CD4-positive, alpha-beta T cell (primary cell): ENCODE results near the gene HOXC10. TPM values are rescaled to one million over a fixed set of nuclear protein-coding genes. Genes with fewer than 3 reads are reported as not detected.

Experiments used
- ATAC-seq: fragments of 200-7000 bp; cut with Tn5 transposase; one replicate; pipeline ENCODE4 v1.10.0; 2022; ENCODE audit warnings: mild to moderate bottlenecking; ENCODE audit not compliant: poor library complexity
- CTCF ChIA-PET: fragments of 350-600 bp; sonication (Branson Sonifier 250); formaldehyde crosslinking; loops from one replicate; lab custom pipeline; 2021; ENCODE audit warnings: antibody characterized with exemption, inconsistent platforms; lab: Charles Lee
- POLR2A ChIA-PET: fragments of 350-600 bp; sonication (Branson Sonifier 250); formaldehyde crosslinking; loops from one replicate; lab custom pipeline; 2021; ENCODE audit warnings: antibody characterized with exemption, inconsistent platforms; lab: Charles Lee
- DNase-seq, 14 experiments: peaks; one replicate each; pipeline ENCODE4 v3.0.0-alpha.2; 2013 to 2020; ENCODE audit warnings: mixed read lengths in 2 of 14
- H3K27ac ChIP-seq, 2 donors: one replicate each; pipeline versions ENCODE4 v1.5.1 to v1.7.0; 2013; ENCODE audit warnings: low read length in 2 of 2, low read depth in 1 of 2, mild to moderate bottlenecking in 1 of 2
- H3K27me3 ChIP-seq, 2 experiments: 1 replicate in 1 of 2; 2 replicates in 1 of 2; pipeline versions ENCODE4 v1.6.1 to v1.7.0; 2013; ENCODE audit warnings: low read length in 2 of 2, control low read depth in 1 of 2, mild to moderate bottlenecking in 1 of 2, moderate library complexity in 1 of 2; ENCODE audit not compliant: insufficient read depth in 2 of 2, control insufficient read depth in 1 of 2
- H3K36me3 ChIP-seq: one replicate; pipeline ENCODE4 v1.6.1; 2013; ENCODE audit warnings: low read length, control low read depth; ENCODE audit not compliant: insufficient read depth
- H3K4me1 ChIP-seq: one replicate; pipeline ENCODE4 v1.6.1; 2013; ENCODE audit warnings: low read length, control low read depth; ENCODE audit not compliant: insufficient read depth
- H3K4me3 ChIP-seq: one replicate; pipeline ENCODE4 v1.5.1; 2013; ENCODE audit warnings: mild to moderate bottlenecking, low read length, moderate library complexity
- H3K9me3 ChIP-seq, 2 experiments: 1 replicate in 1 of 2; 2 replicates in 1 of 2; pipeline versions ENCODE4 v1.6.1 to v1.7.0; 2013; ENCODE audit warnings: low read length in 2 of 2, mild to moderate bottlenecking in 2 of 2, control low read depth in 1 of 2, moderate library complexity in 1 of 2; ENCODE audit not compliant: control insufficient read depth in 1 of 2, insufficient read depth in 1 of 2
- H3K27ac Mint-ChIP-seq: one replicate; pipeline ENCODE4 v1.8.0; 2020; ENCODE audit warnings: mixed read lengths
- H3K27me3 Mint-ChIP-seq: one replicate; pipeline ENCODE4 v1.8.0; 2021; ENCODE audit warnings: mixed read lengths
- H3K36me3 Mint-ChIP-seq: one replicate; pipeline ENCODE4 v1.8.0; 2021; ENCODE audit warnings: low read depth, mixed read lengths
- H3K4me1 Mint-ChIP-seq: one replicate; pipeline ENCODE4 v1.8.0; 2021; ENCODE audit warnings: low read depth, mixed read lengths
- H3K4me3 Mint-ChIP-seq: one replicate; pipeline ENCODE4 v1.8.0; 2020; ENCODE audit warnings: mild to moderate bottlenecking, mixed read lengths
- H3K9me3 Mint-ChIP-seq: one replicate; pipeline ENCODE4 v1.8.0; 2020; ENCODE audit warnings: mixed read lengths
- intact Hi-C, 2 experiments: fragments of 100-400 bp; cut with DNase I in 1 of 2; cut with micrococcal nuclease in 1 of 2; formaldehyde crosslinking; loops; one replicate each; pipeline versions ENCODE4 v1.15.1 to v1.9.0; 2023 to 2025; cut with DNase I, micrococcal nuclease
- total RNA-seq, 174 experiments: library from RNA in 2 of 174; stranded (reverse) in 2 of 174; gene quantifications; one replicate each; pipeline ENCODE4 v1.2.3 and lab custom pipeline; 2021 to 2026
- TF ChIP-seq, protein P1 (sequence below): fragments of 200-600 bp; IDR thresholded peaks from one replicate; pipeline ENCODE4 v1.8.0; 2022; ENCODE audit warnings: antibody characterized with exemption, mild to moderate bottlenecking

The HOXC10 gene
- total RNA-seq, 2 experiments from 2014 or later = not detected

DNA sequence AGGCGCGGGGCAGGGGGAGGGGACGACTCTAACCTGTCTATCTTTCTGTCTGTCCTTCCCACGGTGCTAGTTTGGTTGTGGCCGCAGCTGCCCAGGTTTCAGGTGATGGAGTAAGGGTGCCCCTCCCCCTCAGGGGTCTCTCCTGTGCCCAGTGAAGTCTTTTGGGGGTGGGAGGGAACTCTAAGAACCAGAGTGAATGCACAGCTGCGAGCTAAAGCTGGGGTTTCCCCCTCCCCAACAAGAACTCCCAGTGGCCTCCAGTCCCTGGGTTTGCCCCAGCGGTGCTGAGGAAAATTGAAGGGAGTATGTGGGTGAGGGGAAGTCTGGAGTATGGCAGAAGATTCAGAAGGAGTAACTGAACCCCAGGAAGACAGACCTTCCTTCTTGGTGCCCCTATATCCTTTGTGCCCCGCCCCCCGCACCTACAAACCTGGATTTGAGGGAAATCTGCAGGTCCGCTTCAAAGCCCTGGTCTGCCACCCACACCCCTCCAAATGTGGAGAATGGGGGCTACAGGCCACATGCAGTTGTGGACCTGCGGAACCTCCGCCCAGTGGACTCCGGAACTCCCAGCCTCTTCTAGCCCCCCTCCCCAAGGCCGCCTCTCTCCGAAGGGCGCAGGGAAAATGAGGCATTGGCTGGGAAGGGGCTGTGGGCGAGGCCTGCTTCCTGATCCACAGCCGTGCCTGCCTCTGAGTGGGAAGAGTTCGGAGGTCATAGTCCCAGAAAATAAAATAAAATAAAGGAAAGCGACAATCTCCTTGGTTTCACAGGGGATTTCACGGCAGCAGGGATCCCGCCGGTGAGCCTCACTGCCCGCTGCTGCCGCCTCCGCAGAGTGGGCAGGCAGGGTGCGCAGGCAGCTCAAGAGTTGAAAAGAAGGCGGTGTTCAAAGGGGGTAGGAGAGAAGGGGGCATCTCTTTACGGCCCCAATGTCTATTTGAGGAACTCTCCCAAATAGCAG, 11.6 kb downstream of the HOXC10 start:
- peak overlapping the region; percentile 88 for H3K4me3 Mint-ChIP-seq
- H3K27me3 Mint-ChIP-seq = peaks cover 100% of the 10 kb centered on the region
- H3K9me3 Mint-ChIP-seq = no peaks in the 10 kb centered on the region
- peaks cover 61% of the 10 kb centered on the region for H3K4me1 Mint-ChIP-seq
- ATAC-seq (no peak), DNase-seq (no peak)
- intact Hi-C loops = loop anchor here in 1 of 2 experiments (5.0 kb wide), 1 partner anchor 34 kb away; no protein-coding TSS in a partner anchor
- CTCF ChIA-PET = interaction anchor here (1.0 to 1.3 kb wide), 2 partner anchors 211 to 218 kb away, joined by 3 read pairs; no protein-coding TSS in a partner anchor
- Histone ChIP-seq H3K27ac (no peak overlapping the region), H3K36me3 (no peaks in the 10 kb centered on the region), H3K27me3 (peaks cover 97 to 99% of the 10 kb centered on the region in 2 experiments), H3K9me3 (peaks cover 0 to 81% of the 10 kb centered on the region in 2 experiments), H3K4me1 (peaks cover 62% of the 10 kb centered on the region), H3K4me3 (peak overlapping the region; percentile 58)
- no peaks in the 10 kb centered on the region for H3K36me3 Mint-ChIP-seq
- TF ChIP-seq, protein P1, sequence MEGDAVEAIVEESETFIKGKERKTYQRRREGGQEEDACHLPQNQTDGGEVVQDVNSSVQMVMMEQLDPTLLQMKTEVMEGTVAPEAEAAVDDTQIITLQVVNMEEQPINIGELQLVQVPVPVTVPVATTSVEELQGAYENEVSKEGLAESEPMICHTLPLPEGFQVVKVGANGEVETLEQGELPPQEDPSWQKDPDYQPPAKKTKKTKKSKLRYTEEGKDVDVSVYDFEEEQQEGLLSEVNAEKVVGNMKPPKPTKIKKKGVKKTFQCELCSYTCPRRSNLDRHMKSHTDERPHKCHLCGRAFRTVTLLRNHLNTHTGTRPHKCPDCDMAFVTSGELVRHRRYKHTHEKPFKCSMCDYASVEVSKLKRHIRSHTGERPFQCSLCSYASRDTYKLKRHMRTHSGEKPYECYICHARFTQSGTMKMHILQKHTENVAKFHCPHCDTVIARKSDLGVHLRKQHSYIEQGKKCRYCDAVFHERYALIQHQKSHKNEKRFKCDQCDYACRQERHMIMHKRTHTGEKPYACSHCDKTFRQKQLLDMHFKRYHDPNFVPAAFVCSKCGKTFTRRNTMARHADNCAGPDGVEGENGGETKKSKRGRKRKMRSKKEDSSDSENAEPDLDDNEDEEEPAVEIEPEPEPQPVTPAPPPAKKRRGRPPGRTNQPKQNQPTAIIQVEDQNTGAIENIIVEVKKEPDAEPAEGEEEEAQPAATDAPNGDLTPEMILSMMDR = no peak
- POLR2A ChIA-PET = interaction anchor here (0.8 to 1.3 kb wide), 2 partner anchors 8 to 10 kb away, joined by 3 read pairs; no protein-coding TSS in a partner anchor
- H3K27ac Mint-ChIP-seq = no peak overlapping the region

DNA sequence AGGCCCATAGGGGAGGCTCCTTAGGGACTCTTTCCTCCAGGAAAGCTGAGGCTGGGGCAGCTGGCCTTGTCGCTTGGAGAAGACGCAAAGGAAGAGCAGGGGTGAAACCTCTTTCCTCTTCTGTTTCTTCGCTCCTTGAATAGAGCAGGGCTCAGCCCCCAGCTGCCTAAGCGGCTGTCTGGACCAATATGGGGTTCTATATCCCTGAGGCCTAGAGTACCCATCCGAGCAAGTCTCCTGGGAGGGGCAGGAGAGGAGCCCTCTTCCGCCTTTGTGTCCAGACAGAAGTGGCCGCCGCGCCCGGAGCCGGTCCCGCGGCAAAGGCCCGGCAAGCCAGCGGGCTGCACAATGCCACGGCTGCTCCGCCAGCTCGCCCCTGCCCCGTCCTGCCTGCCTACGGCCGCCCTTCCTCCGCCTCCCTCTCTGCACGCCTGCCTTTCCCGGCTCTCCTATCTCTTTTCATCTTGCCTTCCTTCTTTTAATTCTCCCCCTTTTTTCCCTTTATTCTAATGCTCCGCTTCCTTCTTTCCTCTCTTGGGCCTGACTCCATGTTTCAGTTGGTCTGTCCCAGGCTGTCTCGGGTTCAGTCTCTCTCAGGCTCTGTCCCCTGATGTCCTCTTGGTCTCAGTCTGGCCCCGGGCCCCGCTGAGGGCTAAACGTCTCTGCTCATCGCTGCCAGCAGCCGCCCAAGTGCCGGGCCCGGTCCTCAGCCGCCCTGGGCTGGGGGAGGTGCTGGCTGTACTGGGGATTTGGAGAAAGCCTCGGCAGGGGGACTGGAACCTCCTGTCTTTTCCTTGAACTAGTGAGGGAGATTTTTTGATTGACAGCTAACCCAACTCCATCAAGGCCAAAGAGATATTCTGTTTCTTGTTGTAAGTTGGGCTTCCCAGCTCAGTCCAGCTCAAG, 12.5 kb downstream of the HOXC10 start:
- POLR2A ChIA-PET = interaction anchor here (0.8 kb wide), 1 partner anchor 9 kb away, joined by 3 read pairs; no protein-coding TSS in a partner anchor

More for the DNA sequence above, 12.5 kb downstream of the HOXC10 start:
- H3K9me3 Mint-ChIP-seq = no peaks in the 10 kb centered on the region
- CTCF ChIA-PET = interaction anchor here (0.7 to 1.4 kb wide), 3 partner anchors 8 to 210 kb away, joined by 3 read pairs; partner anchors contain the start of gene HOXC10
- ATAC-seq (no peak), DNase-seq (no peak)
- H3K4me1 ChIP-seq = peaks cover 64% of the 10 kb centered on the region
- TF ChIP-seq, protein P1 = no peak
- H3K27me3 Mint-ChIP-seq = peaks cover 100% of the 10 kb centered on the region
- H3K27me3 ChIP-seq = peaks cover 97 to 99% of the 10 kb centered on the region in 2 experiments
- intact Hi-C loops = loop anchor here in 1 of 2 experiments (5.0 kb wide), 1 partner anchor 35 kb away; no protein-coding TSS in a partner anchor
- H3K4me1 Mint-ChIP-seq = peaks cover 61% of the 10 kb centered on the region
- no peak overlapping the region for H3K27ac ChIP-seq
- no peaks in the 10 kb centered on the region for H3K36me3 ChIP-seq
- H3K4me3 Mint-ChIP-seq = peak overlapping the region; percentile 78
- no peaks in the 10 kb centered on the region for H3K36me3 Mint-ChIP-seq
- H3K27ac Mint-ChIP-seq = no peak overlapping the region
- peaks cover 0 to 76% of the 10 kb centered on the region in 2 experiments for H3K9me3 ChIP-seq
- H3K4me3 ChIP-seq = no peak overlapping the region
